GM18511 (cell line): ENCODE measurements around the gene CDC42BPB.

Experiments
- ATAC-seq: cut with Tn5 transposase; IDR thresholded peaks from one replicate; pipeline ENCODE4 v1.9.1; 2021; ENCODE audit warnings: mild to moderate bottlenecking, moderate library complexity; ENCODE audit not compliant: unreplicated experiment

Gene CDC42BPB

GRCh38 chr14:103057372-103058163 is at the start of gene CDC42BPB:
Gene CDC42BPB, minus strand, starts transcription at chr14:103057549. Its CDS starts 376 bp downstream, at chr14:103057173.
- ATAC-seq = peak; percentile 76

- ATAC-seq = no peak
Measured at GRCh38 chr14:103105580-103106150, 48.3 kb upstream of the CDC42BPB start.

GRCh38 chr14:103104654-103105452 is 47.5 kb upstream of the CDC42BPB start:
- ATAC-seq = no peak

GRCh38 chr14:103104389-103104653 is 47.0 kb upstream of the CDC42BPB start:
- ATAC-seq = no peak

- no peak for ATAC-seq
Measured at GRCh38 chr14:103103461-103104388, 46.4 kb upstream of the CDC42BPB start.

GRCh38 chr14:103102689-103103260 is 45.4 kb upstream of the CDC42BPB start:
- ATAC-seq = no peak

GRCh38 chr14:103101963-103102688 is 44.8 kb upstream of the CDC42BPB start:
- ATAC-seq = no peak

- ATAC-seq = no peak
Measured at GRCh38 chr14:103101257-103101962, 44.1 kb upstream of the CDC42BPB start.

- ATAC-seq = no peak
Measured at GRCh38 chr14:103100281-103101121, 43.2 kb upstream of the CDC42BPB start.

GRCh38 chr14:103099733-103100280 is 42.5 kb upstream of the CDC42BPB start:
- ATAC-seq = no peak

- no peak for ATAC-seq
Measured at GRCh38 chr14:103099081-103099732, 41.9 kb upstream of the CDC42BPB start.

- no peak for ATAC-seq
Measured at GRCh38 chr14:103097994-103098957, 40.9 kb upstream of the CDC42BPB start.

GRCh38 chr14:103097244-103097993 is 40.1 kb upstream of the CDC42BPB start:
- ATAC-seq = no peak

- ATAC-seq = no peak
Measured at GRCh38 chr14:103096387-103096786, 39.0 kb upstream of the CDC42BPB start.

GRCh38 chr14:103095210-103095778 is 37.9 kb upstream of the CDC42BPB start:
- ATAC-seq = no peak
